HG02970 (cell line): ENCODE data around the gene MCRS1.

Experiments
- ATAC-seq: cut with Tn5 transposase; IDR thresholded peaks from one replicate; pipeline ENCODE4 v1.9.1; 2021; ENCODE audit warnings: mild to moderate bottlenecking, moderate library complexity, moderate number of reproducible peaks; ENCODE audit not compliant: unreplicated experiment, low FRiP score

Gene MCRS1

DNA sequence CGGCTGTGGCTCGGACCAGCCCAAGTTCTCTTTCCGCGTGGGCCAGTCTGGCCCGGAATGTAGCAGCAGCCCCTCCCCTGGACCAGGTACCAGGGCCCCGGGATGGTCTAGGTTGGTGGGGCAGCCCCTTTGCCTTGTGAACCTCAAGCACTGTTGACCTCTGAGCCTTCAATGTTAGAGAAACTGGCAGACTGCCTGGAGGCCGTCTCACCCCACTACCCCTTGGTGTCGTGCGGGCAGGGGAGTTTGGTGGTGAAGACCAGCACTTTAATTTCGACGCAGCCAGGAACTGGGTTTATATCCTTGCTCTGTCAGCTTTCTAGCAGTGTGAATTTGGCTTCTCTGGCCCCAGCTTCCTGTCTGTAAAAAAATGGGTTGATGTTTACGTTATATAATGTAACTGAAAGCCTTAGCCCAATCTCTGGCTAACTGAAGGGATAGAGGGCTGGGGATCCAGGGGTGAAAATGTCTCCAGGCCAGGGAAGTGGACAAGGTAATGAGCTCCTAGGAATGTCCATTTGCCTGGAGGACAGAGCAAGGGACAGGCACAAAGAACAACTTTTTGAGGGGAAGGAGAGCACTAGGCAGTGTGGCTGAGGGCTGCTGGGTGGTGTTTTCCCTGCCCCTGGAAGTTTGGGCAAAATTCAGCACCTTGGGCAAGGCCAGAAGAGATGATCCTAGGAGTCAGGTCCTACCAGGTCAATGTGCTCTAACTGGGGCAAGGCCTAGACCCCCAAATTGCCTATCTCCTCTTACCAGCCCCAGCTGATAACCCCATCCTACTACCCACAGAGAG lies 11.4 kb downstream of the MCRS1 start:
- no peak for ATAC-seq

DNA sequence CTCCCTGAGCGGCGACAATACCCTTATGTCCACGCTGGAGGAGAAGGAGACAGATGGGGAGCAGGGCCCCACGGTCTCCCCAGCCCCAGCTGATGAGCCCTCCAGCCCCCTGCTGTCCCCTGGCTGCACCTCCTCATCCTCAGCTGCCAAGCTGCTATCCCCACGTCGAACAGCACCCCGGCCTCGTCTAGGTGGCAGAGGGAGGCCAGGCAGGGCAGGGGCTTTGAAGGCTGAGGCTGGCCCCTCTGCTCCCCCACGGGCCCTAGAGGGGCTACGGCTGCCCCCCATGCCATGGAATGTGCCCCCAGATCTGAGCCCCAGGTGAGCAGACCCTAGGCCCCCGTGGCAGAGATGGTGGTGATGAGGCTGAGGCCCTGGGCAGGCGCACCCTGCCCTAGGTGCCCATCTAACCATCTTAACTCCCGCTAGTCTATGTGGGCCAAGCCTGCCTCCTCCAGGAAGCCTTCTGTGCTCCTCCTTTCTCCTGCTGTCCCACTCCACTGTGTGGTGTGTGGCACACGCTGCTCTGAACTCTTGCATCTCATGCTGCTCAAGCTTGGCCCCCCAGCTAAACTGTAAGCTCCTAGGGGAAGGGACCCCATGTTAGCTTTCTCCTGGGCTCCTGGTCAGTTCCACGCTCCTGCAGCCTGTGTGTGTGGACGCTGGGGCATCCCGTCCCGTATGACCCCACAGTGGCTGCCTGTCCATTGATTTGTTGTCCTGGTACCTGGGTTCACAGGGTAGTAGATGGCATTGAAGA lies 12.1 kb downstream of the MCRS1 start:
- no peak for ATAC-seq

DNA sequence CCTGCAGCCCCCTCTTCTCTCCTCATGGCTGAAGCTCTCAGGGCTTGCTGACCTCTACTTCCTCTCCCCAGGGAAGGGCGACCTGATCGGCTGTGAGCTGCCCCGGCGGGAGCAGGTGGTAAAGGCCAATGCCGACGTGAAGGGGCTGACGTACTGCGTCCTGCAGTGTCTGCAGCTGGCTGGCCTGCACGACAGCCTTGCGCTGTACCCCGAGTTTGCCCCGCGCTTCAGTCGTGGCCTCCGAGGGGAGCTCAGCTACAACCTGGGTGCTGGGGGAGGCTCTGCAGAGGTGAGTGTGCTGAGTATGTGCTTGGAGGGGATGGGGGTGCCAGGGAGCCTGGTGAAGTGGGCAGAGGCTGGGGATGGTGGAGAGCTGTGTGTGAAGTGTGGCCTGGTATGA lies 13.7 kb downstream of the MCRS1 start:
- ATAC-seq = no peak

DNA sequence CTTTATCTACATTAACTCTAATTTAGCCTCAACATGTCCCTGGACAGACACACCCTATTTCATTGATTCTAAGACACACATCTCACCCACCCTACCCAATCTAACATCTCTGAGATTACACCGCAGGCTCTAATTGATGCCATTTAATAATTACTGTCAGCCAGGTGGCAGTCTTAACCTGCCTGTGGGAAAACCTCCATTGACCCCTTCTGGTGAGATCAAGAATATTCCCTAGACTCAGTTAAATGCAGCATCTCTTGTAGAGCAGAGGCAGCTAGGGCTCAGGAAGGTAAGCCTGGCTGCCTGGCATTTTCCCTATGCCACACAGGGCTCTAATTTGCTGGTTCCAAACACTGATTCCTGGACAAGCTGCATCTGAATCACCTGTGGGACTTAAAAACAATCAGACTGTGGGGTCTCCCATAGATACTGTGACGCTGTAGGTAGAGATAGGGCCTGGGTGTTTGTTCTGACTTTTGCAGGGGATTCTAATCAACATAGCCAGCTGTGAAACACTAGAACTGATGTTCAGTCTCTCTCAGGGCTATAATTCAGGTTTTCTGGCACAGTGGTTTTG lies 14.3 kb downstream of the MCRS1 start:
- ATAC-seq = no peak

DNA sequence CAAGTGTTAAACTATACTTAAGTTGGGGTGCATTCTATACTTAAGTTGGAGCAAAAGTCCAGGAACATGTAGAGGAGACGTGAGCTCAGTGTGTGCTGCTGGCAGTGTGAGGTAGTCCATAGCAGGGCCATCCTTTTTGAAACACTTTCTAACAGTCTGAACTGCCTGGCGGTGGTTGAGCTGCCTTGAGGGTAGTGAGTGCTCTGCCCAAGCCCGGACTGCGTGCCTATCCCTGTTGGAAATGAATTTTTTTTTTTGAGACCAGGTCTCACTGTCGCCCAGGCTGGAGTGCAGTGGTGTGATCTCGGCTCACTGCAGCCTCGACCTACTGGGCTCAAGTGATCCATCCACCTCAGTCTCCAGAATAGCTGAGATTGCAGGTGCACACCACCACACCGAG lies 15.0 kb downstream of the MCRS1 start:
- no peak for ATAC-seq

DNA sequence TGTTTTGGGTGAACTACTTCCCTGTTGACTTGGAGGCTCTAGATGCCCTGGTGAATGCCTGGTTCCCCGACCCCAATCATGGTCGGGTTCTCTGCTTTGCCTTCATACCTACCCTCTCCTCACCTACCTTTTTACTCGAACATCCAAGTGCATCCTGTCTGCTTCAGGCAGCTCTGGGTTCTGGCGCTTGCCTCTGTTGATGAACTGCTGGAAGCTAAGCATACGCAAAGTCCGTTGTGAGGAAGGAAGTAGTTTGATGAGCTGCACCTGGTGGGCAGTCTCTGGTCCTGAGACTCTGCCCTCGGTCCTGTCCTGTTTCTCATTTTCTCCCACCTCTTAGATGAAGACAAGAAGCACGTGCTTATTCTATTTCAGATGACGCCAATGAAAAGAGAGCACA lies 15.5 kb downstream of the MCRS1 start:
- no peak for ATAC-seq

DNA sequence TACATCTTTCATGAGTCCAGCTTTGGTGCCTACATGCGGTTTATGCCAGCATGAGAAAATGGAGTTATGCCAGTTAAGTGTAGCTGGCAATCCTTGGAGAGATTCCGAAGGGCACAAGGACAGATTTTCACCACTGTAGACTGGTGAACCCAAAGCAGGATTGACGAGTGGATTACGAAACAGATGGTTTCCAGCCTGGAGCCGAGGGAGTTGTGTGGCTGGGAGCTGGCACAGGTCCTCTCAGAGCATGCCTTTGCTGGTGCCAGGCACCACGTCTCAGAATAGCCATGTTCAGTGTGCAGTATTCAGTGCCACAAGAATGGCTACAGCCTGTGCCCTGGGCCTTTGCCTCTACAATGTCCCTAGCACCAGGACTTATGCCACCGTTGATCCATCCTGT lies 15.9 kb downstream of the MCRS1 start:
- ATAC-seq = no peak

DNA sequence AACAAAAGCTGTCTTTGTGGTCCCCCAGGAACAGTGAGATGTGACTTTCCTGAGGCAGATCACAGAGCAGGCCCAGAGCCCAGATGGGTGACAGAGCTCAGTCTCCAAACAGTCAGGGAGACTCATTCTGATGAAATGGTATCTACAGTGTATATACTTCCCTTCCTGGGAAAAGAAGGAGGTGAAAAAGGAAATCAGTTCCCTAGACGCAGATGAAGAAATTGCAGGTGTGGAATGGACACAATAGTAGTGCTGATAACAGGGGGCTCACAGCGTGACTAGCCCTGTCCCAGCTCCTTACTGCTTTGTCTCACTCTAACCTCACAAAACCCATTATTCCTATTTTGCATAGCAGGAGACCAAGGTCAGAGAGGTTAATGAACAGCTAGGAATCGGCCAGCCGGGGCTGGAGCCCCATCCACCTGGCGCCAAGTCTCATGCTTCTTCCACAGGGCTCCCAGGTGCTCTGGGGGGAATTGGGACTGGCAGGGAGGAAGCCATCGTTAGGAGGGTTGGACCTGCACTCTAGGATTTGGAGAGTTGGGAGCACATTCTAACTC lies 17.2 kb downstream of the MCRS1 start:
- ATAC-seq = no peak

DNA sequence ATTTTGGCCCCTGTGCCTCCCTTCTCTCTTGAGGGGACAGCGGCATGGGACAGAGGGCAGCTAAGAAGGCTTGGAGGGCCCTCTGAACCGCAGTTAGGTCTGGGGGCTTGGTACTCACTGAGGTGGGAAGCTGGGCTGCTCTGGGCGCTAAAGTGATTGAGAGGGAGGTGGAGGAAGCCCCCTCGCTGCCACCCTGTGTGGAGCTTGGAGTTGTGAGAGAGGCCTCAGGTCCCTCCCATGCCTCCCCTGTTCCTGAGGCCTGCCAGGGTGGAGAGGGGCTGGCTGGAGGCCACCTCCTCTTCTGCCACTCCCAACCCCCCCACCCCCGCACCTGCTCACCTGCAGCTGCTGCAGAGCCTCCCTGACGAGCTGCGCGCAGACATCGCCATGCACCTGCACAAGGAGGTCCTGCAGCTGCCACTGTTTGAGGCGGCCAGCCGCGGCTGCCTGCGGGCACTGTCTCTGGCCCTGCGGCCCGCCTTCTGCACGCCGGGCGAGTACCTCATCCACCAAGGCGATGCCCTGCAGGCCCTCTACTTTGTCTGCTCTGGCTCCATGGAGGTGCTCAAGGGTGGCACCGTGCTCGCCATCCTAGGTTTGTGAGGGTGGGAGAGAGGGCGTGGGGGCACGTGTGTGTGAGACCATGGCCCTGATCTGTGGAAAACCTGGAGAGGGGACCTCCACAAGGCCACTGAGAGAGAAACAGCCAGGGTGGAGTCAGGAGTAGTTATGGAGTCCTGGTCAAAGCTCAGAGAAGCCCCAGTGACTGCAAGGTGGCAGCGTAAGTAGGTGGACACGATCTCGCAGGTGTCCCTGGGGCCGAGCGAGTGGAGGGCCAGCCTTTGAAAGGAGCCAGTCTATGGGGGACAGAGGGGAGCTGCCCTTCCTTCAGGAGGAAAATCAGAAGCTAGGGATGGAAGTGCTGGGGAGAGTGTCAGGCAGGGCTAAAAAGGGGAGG lies 17.9 kb downstream of the MCRS1 start:
- no peak for ATAC-seq

DNA sequence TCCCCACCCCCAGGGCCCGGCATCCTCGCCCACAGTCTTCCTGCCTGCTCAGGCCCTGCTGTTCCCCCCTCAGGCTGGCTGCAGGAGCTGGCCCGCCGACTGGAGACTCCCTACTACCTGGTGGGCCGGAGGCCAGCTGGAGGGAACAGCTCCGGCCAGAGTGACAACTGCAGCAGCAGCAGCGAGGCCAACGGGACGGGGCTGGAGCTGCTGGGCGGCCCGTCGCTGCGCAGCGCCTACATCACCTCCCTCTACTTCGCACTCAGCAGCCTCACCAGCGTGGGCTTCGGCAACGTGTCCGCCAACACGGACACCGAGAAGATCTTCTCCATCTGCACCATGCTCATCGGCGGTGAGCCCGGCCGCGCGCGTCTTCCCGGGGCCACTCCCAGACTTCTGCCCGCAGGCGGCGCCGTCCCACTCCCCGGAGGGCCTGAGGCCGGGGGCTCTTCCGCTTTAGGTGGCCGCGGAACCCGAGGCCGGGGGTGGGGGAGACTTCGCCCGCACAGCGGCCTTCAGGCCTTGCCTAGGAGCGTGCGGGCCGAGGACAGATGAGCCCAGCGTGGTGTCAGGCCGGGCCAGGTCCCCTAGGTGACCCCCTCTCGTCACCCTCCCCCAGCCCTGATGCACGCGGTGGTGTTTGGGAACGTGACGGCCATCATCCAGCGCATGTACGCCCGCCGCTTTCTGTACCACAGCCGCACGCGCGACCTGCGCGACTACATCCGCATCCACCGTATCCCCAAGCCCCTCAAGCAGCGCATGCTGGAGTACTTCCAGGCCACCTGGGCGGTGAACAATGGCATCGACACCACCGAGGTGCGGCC lies 18.9 kb downstream of the MCRS1 start:
- no peak for ATAC-seq

DNA sequence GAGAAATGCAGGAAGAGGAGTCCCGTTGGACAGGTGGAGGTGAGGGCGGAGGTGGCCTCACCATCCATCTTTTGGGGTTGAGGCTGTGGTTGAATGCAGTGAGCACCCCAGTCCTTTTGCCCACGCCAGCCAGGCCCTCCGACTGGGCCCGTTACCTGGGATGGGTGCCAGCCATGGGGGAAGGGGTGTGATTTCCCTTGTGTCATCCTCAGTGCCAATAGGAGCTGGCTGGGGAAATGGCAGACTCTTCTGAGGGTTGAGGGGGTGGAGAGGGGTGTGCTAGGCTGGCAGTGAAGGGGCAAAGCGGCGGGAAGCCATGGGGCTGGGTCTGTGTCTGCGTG lies 19.5 kb downstream of the MCRS1 start:
- no peak for ATAC-seq

DNA sequence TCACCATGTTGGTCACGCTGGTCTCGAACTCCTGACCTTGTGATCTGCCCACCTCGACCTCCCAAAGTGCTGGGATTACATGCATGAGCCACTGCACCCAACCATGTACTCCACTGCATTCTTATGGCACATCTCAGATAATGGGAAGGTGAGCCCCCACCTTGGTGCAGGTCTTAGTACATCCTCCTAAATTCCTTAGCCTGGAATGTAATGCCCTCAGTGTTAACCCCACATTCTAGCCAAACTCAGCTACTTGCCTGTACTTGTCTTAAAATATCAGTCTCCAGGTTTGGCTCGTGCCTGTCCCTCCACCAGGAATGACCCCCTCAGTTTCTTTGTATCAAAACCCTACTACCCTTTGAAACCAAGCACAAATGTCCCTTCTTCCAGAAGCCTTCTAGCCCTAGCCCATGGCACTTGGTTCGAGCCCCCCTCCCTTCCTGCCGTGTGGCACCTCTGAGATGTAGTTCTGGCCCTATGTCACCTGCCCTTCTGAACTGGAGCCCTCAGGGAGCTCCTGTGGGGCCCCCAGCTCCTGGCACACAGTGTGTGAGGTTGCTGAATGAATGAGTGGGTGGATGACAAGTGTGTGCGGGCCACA lies 20.8 kb downstream of the MCRS1 start:
- no peak for ATAC-seq

DNA sequence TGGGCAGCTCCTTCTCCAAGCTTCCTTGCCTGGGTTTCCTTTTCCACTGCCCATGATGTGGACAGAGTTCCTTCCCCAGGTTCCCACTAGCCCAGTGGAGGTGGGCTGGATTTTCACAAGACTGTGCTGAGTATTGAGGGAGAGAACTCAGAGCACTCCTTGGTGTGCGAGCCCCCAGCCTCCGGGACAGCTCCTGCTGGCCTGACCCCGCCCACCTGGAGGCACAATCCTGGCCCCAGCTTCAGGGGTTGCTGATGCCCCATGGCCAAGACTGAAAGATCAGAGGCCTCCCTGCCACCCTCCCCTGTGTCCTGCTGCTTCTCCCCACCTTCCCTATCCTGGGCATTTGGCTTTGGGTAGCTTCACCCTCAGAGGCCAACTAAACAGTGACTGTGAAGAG lies 21.5 kb downstream of the MCRS1 start:
- ATAC-seq = no peak

DNA sequence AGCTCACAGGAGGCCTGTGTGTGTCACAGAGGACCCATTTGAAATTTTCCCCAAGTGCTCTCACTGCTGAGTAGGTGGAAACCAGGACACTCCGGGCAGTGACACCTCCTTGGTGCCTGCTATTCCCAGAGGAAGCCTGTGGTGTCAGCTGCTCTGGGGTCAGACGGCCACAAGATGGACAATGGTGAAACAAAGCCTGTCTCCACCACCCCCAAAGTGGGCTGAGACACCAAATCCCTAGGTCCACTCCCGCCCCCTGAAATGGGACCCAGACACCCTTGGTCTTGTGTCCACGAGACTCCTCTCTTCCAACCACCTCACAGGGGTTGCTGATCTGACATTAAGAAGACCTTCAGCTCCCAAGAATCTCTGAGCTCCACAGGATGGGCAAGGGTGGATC lies 22.1 kb downstream of the MCRS1 start:
- ATAC-seq = no peak

DNA sequence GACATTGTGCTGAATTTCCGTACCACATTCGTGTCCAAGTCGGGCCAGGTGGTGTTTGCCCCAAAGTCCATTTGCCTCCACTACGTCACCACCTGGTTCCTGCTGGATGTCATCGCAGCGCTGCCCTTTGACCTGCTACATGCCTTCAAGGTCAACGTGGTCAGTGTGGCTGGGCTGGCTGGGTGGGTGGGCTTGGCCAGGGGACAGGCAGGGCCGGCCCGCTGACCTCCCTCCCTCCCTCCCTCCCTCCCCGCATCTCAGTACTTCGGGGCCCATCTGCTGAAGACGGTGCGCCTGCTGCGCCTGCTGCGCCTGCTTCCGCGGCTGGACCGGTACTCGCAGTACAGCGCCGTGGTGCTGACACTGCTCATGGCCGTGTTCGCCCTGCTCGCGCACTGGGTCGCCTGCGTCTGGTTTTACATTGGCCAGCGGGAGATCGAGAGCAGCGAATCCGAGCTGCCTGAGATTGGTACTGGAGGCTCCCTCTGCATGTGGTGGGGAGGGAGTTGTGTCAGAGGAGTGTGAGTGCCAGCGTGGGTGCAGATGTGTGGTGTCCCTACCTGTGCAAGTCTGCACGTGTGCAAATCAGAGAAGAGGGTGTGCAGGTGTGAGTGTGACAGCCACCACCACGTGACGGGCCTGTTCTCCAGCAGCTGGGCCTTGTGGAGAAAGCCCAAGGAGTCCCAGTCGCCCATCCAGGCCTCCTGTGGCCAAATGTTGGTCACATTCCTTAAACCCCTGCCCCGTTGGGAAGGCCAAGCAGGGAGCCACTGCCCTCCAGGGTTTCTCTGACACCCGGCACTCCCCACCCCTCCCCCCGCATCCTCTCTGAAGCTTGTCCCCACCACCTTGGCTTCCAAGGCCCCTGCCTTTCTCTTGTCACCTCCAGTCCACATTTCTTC lies 23.8 kb downstream of the MCRS1 start:
- no peak for ATAC-seq

DNA sequence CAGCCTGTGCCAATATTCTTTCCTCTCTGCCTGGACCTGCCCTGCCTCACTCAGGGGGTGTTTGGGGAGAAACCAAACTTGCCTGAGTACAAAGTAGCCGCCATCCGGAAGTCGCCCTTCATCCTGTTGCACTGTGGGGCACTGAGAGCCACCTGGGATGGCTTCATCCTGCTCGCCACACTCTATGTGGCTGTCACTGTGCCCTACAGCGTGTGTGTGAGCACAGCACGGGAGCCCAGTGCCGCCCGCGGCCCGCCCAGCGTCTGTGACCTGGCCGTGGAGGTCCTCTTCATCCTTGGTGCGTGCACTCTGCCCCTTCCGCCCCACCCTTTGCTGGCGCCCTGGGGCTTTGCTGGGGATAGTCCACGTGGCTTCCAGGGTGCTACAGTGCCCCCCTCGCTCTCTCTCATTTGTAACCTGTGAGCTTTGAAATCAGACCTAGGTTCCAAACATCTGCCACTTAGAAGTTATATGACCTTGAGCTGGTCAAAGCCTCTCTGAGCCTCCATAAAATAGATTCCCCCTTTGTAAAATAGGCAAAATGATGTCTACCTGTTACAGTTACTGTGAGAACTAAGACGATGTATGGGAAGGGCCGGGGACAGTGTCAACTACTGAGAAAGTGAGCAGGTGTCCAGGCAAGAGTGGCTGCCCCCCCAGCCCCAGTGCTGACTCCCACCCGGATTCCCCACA lies 24.6 kb downstream of the MCRS1 start:
- no peak for ATAC-seq

DNA sequence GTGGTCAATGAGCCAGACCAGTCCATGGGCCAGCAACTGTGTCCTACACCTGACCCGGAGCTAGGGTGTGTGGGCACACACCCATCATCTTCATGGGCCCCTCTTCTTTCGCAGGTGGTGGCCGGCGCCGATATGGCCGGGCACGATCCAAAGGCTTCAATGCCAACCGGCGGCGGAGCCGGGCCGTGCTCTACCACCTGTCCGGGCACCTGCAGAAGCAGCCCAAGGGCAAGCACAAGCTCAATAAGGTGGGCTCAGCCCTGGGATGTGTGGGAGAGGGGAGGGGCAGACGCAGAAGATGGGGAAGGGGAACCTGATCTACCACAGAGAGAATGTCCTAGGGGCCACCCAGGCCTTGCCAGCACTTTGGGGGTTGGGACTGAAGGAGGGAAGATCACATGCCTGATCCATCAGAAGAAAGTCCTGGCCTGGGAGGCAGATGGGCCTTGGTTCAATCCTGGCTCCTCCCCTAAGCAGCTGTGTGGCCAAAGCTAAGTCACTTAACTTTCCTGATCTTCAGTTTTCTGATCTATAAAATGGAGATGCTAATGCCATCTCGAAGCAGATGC lies 25.3 kb downstream of the MCRS1 start:
- ATAC-seq = no peak
